Measurements from ENCODE around the gene MAMLD1. TPM values are rescaled to one million over a fixed set of nuclear protein-coding genes. Genes with fewer than 3 reads are reported as not detected.

MAMLD1 gene
- total RNA-seq, 1 donor from 2014 or later = 0.94 TPM

DNA sequence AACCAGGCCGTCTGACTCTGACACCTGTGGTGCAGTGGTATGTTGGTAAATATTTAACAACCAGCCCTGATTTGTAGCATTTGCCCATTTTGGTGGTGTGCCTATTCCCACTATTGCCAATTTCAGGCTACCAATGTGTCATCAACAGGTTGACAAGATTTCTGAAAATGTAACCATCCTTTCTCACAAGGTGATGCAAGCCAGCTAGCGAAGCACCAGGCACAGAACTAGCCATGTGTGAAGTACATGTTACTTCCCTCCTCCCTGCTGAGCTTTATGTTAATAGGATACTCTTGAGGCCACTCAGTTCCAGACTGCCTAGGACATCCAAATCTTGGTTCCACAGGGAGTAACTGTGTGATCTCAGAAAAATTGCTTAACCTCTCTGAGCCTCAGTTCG is 7.2 kb upstream of the MAMLD1 start:
- DNase-seq = no peak

DNA sequence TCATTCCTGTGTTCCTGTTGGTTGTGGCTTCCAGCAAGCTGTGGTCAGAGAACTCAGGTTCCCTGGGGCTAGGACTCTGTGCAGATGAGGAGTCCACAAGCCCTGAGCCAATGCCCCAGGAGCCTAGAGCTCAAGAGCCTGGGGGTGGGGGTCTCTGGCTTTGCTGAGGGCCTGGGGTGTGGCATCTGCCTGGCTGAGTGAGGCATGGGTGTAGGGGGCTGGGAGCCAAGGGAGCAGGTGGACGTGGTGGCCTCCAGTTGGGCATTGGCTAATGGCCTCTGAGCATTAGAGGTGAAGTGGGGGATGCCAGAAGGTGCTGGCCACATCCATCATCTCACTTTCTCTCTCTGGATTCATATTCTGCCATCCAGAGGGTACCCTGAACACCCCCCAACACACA is 5.3 kb upstream of the MAMLD1 start:
- no peak for DNase-seq

DNA sequence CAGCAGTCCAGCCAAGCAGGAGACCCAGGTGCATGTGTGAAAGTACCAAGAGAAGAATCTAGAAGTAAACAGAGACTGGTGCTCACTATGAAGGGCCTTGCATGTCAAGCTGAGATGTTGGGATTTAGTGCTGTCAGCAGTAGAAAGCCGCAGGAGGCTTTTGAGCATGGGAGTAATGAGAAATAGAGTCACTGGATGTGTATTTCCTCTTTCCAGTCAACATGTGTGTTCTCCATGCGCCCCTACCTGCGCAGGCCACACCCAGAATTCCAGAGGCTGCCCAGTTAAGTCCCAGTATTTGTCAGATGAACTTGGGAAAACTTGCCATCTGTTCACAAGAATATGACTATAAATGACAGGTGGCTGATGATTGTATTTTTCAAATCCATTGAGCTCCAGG is 4.5 kb upstream of the MAMLD1 start:
- no peak for DNase-seq

DNA sequence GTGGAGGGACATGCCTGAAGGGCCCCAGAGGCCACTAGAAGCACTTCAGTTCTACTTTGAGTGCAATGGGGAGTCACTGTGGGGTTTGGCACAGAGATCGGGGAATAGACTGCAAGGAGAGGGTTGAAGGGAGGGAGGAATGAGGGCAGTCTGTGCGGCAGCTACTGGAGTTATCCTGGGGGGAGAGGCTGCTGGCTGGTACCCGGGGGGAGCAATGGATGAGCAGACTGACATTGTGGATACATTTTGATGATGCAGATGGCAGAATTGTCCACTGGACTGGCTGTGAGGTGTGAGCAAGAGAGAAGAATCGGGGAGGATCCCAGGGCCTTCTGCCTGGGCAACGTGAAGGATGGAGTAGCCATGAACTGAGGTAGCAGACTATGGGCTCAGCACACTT is 2.8 kb upstream of the MAMLD1 start:
- DNase-seq = no peak

DNA sequence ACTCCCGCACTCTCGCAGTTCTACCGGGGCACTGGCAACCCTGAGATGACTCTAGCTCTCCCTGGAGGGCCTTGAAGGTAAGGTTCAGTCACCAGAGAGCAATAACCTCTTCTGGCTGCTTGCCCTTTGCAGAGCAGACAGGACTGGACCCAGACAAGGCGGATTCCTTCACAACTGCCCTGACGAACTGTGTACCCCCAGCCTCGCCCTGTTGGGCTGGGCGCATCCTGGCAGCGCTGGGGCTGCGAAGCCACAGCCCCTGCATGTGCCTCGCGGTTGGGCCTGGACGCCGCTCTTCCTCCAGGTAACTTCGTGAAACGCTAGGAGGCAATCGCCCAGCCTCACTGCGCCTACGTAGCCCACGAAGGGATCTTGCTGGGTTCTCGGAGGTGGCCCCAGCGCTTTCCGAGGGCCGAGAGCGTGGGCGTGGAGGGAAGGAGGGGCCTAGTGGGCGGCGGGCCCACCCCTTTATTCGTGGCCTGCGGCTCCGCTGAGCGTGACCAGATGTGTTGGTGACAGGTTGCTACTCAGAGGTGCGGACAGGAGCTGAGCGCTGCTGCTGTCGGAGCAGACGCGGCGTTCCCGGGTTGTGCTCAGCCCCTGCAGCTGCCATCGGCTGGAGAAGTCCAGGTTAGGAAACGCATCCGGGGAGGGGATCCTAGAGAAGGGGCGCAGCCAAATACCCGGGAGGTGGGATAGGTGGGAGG is 1.9 kb upstream of the MAMLD1 start:
- DNase-seq = no peak

DNA sequence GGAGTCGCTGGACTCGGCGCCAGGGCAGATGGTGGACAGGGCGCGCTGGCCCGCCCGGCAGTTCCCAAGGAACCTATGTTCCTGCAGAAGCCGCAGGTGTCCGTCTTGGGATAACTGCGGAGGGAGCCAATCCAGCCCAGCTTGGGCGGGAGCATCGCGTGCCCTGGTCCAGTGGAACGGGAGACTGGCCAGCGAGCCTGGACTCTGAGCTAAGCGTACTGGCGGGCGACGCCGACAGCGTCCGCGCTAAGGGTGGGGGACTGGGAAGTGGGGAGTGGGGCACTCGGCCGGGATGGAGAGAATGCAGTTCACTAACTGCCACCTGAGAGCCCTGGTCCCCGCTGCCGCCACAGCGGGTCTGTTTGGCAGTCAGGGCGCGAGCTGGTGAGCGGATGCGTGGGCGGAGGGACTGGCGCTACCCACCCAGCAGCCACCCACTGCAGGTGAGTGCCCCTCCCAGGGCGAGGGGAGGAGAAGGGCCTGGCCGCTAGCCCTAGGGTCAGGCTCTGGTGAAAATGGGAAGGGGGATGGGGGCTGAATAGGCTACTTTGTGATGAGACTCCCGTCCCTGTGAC is 1.3 kb upstream of the MAMLD1 start:
- DNase-seq = no peak

DNA sequence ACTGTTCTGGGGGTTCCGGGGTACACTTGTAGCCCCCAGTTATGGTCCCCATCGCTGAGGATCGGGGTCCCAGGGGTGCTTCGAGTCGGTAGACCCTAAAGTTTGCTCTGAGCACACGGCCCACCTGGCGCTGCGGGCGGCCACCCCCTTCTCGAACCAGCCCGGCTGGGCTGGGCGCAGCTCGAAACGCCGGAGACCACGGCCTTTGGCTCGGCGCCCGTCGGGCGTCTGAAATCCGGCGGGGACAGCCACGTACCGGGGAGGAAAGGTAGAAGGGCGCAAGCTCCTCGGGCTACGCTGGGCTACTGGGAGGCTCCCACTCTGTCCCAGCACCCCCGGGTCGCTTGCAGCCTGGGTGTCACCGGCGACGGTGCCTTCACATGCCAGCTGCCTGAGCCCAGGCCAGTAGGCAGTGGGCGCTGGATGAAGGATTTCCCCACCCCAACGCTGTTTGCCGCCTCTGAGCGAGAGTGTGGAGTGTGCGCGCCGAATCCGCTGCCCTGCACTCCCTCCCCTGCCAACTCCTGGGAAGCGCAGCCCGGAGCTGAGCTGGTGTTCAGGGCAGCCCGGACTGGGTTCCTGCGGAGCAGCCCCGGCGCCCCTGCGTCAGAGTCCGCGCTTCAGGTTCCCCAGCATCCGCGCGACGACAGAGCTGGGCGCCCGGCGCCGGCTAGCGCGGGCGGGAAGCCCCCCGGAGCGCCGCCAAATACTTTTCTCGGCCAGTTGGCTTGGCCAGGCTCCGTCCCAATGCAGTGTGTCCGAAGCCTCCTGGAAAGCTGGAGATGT is 637 bp downstream of the MAMLD1 start:
- peak; percentile 7 for DNase-seq

DNA sequence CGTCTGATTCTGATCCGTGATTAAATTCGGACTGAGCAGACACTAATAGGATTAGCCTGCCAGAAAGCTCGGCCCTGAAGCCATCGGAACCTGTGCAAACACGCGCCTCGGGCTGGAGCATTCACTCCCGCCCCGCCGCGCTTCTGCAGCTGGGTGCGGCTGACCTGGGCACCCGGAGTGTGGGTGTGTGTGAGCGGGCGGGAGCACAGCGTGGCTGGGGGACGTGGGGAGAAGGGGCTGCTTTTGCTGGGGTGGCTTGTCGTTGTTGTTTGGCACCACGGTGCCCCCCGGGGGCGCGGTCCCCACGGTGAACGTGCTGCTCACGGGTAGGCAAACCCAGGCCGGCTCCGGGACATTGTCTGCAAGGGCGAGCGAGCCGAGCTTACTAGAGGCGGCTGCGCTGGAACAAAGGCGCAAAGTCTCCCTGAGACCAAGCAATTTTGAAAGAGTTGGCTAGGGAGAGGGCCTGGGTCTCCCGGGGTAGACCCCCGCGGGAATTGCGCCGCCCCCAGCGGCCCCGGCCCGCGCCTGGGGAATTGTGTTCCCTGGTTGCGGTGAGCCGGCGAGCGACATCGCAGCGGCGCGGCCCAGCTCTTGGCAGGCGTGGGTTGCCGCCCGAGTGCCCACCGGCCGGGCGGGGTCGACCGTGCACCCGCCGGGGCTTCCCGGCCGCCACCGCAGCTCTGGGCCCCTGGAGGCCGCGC is 1.4 kb downstream of the MAMLD1 start:
- DNase-seq = peak; percentile 9

DNA sequence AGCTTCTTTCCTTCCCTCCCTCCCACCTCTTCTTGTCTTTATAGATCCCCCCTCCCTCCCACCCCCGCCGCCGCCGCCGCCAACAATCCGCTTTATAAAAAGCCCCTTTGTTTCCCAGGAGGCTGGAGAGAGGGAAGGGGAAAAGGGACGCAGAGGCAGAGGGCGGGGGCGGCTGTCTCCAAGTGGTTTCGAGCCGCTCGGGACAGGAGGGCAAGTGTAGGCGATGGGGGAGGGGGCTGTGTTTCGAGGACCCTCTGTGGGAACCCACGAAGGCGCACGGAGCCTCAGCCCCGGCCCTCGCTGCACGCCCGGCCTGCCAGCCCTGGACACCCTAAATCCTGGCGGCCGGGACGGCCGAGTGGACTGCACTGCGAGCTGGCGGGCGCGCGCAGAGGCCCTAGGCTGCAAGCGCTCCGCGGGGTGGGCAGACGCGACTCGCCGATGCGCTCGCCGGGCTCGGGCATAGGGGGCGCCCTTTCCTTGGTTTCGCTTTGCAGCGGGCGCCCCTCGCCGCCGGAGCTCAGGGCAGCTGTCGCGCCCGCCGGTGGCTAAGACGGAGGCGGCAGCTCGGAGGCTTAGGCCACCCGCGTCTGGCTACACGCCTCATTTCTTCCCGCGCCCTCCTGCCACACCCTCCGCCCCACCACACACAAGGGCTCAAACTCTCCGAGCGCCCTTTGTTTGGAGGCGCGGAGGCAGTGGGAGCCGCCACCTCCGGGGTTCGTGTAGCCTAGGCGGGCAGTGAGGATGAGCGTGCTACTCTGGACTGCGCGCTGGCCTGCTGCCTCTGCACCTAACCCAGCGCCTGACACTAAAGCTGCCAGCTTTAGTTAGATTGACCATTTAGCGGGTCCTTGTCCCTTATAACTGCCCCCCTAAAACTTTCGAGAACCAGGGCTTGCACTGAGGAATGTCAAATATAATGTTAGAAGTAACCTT is 2.2 kb downstream of the MAMLD1 start:
- DNase-seq = peak; percentile 68

DNA sequence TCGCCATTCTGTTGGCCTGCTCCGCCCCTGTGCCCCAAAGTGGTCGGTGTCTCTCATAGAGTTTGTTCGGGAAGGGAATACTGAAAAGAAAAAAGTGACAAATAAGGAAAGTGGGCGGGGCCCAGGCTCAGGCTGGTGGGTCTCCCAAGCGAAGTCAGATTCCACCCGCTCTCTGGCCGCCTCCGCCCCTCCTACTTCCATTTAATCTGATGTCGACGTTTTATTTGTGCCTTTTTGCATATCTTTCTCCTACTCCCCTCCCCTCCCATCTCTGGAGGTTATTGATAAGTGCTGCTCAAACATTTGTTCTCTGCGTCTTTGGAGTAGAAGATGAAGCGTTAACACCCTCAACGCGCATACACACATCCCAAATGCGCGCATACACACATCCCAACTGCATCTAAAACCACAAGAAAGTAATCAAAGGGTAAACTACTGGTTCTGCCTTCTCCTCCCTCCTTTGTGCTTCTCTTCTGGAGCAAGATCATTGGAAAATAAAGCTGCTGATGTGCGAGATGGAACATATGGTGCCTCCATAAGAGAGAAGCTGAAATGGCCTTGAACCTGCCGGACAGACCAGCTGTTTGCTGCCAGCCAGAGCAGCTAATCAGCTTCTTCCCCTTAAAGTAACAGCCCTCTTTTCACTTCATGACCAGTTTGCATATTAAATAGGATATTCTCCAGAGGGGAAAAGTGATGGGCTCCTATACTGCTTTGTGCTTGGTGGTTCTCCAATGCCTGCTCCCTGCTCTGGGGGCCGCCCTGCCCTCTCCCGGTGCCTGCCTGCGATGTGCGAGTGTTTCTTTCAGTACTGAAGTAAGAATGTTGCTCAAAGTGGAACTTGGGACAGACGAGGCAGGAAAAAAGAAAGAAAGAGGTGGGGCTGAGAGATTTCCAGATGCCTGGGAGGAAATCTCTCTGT is 3.1 kb downstream of the MAMLD1 start:
- no peak for DNase-seq

DNA sequence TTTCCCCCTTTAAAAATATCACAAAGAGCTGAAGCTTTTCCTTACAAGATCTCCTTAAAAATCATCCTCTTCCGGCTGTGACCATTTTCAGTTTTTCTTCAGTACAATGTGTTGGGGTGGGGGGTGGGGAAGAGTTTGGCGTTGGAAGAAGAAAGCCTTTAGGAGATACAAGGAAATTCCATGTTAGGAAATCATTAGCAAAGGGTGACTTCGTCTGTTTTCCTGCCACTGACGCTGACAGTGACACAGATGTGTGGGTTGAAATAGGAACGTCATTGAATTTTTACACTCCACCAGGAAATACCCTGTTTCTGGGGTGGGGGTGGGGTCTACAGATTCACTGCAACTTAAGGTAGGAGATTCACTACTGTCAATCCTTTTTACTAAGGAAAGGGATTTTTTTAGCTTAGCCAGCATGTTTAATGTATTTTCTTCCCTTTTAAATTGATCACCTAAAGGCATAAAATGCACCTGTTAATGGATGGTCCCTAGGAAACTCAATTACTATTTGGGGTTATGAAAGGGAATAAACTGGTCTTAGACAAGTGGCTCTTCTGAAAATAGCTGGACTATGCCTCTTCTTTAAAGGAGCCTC is 3.9 kb downstream of the MAMLD1 start:
- no peak for DNase-seq

DNA sequence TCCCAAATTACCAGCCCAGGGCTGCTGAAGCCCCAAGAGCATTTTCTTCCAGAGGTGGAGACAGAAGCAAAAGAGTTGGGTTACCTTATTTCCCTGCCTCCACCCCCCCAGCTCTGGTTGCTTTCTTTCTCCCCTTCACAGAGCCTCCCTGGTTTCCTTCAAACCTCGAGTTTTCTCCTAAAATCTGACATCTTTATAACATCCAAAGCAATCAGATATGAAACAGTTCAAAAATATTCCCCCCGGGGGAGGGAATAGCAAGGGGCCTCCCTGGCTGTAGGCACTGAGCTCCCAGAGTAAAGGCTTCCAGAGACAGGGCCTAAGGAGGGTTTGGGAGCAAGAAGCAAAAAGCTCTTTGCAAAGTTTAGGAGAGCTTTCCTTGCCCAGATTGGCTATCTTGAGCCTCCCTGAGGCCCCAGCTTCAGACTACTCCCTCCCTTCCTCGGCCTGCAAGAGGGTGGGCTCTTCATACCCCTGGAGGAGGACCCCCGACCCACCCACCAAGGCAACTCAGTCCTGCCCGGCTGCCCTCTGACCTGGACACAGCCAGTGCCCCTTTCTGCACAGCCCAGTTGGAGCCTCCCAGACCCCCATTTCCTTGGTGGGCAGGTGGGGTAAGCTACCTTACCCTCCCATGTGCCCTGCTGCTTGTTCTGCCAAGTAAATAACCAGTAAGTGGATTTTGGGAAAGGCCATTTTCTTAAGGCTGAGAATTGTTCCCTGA is 7.6 kb downstream of the MAMLD1 start:
- DNase-seq = no peak

DNA sequence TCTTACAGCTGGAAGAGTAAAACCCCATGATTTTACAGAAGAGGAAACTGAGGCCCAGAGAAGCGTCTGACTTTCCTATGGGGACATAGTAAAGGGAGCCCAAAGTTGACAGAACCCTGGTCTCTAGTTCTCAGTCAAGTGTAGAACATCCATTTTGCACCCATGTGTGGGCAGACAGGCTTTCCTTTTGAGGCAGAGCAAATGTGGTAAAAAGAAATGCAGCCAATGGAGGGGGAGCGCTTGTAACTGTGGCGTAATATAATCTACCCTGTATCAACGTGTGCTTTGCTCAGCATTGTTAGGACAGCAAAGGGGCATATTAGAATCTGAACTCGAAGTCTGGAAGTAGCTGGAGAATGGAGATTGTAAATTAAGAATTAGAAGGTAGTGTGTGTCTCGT is 8.8 kb downstream of the MAMLD1 start:
- no peak for DNase-seq

DNA sequence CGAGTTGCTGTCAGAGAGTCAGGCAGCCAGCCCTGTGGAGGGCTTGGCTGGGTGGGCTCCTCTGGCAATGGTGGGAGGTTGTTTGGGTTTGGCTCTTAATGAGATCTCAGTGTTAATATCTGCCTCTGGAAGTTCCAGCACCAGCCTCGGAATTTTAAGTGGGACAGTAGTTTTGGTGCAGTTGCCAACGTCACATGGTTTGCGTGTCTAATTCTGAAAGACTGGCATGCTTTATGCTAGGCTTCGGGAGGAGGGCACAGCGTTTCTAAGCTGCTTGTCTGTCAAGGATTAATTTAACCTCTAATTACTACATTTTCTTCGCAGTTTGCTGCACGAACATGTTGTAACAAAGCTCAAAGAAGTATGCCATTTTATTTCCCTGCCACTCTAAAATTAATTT is 9.2 kb downstream of the MAMLD1 start:
- DNase-seq = peak; percentile 4

DNA sequence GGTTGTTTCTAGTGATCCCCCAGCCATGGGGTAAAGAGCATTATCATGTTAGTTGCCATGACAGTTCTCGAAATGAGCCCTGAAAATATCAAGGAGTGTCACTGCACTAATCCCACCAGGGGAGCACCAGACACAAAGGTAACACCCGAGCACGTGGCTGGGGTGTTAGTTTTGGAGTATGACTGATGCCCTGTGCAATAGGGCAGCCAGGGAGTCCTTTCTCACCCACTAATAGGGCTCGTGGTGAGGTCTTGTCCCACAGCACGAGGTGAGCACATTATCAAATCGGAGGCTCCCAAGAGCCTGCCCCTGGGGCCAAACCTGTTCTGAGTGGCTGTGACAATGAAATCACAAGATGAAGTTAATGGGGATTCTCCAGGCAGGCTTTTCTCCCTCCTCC is 9.6 kb downstream of the MAMLD1 start:
- no peak for DNase-seq

DNA sequence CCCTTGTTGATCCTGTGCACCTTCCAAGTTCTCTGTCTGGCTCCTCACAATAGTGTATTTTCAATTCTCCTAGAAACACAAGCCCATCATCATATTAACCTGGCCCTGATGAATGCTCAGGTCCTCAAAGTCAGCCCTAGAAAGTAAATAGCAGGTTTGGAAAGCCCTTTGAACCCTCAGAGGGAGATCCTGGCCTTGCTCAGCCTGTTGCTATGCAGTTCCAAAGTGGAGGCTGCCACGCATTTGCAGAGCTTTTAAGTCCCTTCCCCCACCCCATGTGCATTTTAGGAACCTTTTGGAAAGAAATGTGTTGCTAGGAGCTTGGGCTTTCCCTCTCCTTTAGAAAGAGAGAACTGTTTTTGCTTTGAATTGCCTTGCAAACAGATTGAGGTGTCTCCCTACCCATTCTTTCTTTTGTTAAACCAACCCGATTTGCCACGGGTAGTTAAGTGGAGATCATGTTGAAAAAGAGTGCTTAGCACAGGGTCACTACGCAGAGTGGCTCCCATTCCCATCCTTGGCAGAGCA is 12.2 kb downstream of the MAMLD1 start:
- DNase-seq = no peak

DNA sequence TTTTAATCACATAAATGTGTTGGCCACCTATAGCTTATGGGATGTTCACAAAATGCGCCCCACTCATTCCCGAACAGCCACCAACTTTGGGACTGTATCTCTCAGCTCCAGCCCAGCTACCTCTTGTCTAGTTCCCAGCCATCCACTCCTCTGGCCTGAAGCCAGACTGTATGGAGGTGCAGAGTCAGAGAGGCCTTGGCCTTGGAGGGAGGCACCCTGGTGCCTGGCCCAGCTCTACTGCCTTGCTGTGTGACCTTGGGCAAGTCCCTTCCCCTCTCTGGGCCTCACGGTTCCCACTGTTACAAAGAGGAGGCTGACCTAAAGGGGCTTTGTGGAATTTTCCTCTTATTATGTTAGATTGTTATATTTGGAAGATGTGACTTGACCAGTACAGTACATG is 13.9 kb downstream of the MAMLD1 start:
- no peak for DNase-seq

DNA sequence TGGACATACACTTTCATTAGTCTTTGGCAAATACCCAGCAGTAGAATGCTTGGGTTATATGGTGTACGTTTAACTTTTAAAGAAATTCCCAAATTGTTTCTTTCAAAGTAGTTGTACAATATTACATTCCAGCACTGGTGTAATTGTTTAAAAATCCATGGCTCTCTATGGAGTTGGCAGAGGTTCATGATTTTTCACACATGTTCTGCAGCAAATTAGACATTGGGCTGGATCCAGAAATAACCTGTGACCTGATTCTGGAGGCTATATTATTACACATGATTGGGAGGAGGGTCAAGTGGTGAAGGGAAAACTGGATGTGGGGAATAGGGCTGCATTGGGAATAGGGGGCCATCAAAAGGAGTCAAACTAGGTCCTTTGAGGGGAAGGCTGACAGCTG is 41.9 kb downstream of the MAMLD1 start:
- no peak for DNase-seq

DNA sequence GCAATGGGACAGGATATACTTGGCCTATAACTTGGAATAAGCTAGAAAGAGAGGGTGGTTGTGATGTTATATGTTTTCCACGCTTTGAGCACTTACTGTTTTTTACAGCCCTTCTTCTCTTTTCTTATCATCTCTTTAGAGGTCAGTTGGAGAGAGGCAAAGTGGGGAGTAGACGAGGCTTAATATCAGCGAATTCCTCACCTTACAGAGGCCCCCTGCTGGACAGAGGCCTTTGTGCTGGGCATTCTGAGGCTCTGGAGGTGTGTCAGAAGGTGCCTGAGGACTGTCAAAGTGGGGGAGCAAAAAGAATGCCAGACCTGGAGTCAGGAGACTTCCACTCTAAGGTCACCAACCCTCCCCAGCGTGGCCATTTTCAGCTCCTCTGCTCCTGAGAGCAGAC is 42.5 kb downstream of the MAMLD1 start:
- DNase-seq = no peak

Measured in occipital lobe (tissue), 2 donors.